UCSD-AML1 (cell line): ENCODE measurements around the gene L3HYPDH.
A peak's percentile ranks its signal among the peaks of the same experiment; 100 is the strongest.

Experiments used
- DNase-seq: peaks from one replicate; lab custom pipeline; 2025; ENCODE audit not compliant: unreplicated experiment; lab: John Stamatoyannopoulos, UW

The L3HYPDH gene

GRCh38 chr14:59427653-59428580 is 56.3 kb downstream of the L3HYPDH start:
- no peak for DNase-seq

DNA sequence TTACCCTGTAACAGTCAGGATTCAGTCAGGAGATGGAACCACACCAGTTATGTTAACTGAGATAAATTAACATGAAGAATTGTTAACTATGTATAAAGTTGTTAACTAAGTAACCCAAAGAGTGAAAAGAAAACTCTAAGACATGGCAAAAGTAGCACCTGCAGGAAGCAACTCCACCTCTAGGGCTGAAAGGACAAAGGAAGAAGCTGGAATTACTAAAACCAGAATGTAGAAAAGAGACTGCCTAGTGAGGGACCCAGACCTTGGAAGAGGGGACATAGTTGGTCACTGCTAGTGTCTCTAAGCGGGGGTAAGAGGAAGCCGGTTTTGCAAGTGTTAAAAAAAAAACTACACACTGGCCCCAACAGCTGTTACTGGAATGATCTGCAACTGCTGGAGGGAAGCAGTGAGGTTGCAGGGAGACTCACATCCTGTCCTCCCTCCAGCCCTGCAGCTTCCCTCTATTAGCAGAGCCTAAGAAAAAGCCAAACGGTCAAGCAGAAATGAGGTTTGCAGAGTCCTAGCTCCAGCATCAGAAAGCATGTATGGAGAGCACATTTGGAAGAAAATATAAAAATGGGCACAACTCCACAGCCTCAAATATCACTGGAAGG is 58.8 kb downstream of the L3HYPDH start:
- DNase-seq = peak; percentile 28

GRCh38 chr14:59424341-59425071 is 59.7 kb downstream of the L3HYPDH start:
- DNase-seq = no peak
